Activated CD8-positive, alpha-beta memory T cell treated with anti-CD3 and anti-CD28 coated beads for 4 hours (primary cell): ENCODE measurements around the gene CCDC174.
"Not testable (repeated sequence)": the region's sequence is repeated elsewhere in the genome, so short reads cannot be mapped to it uniquely, and the experiment has no call there.

Experiments
- DNase-seq, 2 donors: peaks; one replicate each; pipeline ENCODE4 v3.0.0-alpha.2; 2020; ENCODE audit warnings: low read depth in 2 of 2

Gene CCDC174

DNA sequence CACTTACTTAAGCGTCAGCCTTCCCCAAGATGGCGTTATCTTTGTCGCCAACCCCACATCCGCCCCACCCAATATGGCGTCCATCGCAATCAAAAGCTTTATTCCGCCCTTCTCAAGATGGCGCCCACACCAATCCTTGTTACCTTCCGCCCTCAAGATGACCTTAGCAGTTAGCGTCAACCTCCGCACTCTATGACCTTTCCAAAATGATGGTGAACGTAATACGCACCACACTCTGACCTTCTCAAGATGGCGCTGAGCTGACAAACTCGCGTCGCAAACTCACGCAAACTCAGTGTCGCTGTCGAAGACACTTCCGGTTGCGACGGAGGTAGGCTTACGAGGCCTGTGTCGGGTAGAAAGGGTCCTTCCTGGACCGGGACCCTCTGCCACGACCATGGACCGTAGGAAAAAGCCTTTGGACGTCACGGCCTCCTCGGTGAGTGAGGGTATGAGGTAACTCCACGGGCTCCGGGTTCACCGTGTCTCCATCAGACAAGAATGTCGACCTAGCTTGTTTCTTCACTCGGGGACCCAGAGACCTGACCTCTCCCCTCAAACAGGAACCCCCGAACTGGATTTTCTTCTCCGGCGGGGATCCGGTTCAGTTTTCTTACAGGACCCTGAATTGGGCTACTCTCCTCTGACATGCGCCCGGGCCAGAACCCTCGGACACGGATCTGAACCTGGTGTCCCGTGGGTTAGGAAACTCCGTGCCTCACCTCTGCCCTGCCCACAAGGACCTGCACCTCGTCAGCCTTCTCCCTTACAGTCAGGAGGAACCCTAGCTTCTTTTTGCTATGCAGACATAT lies at the start of gene CCDC174:
Gene CCDC174 (plus strand): TSS at position 323 of the 812 bp plus-strand sequence. CDS start 75 bp downstream, at position 398.
- DNase-seq: peak; percentile 92 to 94

DNA sequence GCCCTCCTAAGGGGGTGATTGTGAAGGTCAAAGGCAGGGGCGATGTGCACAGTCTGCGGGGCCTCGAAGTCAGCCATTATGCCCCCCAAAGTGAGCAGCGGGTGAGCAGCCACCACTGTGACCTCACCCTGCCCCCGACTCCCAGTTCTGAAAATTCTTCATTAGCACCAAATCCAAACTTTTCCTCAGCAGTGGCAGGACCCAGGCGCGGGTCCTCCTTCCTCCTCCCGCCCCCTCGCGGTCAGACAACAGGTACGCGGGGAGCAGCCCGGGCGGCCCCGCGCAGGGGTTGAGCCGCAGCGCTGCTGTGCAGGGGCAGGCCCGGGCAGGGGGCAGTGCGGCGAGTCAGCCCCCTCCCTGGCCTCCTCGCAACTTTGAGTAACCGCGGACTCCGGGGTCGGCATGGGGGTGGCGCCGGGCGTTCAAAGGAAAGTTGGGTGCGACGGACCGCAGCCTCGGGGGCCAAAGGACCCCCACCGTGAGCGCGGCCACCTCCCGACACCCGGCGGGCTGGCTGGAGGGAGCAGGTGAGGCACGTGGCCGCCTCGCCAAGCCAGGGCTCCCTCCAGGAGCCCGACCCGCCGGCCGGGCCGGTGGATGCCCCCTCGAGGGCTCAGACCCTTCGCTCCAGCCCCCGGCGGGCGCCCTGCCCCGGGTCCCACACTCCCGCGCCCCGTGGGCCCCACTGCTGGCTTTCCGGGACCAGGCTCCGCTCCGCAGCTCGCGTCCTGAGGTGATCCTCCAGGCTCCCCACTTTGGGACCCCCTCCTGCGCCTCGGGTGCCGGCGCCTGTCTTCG lies 49.4 kb upstream of the CCDC174 start:
- DNase-seq: no peak

DNA sequence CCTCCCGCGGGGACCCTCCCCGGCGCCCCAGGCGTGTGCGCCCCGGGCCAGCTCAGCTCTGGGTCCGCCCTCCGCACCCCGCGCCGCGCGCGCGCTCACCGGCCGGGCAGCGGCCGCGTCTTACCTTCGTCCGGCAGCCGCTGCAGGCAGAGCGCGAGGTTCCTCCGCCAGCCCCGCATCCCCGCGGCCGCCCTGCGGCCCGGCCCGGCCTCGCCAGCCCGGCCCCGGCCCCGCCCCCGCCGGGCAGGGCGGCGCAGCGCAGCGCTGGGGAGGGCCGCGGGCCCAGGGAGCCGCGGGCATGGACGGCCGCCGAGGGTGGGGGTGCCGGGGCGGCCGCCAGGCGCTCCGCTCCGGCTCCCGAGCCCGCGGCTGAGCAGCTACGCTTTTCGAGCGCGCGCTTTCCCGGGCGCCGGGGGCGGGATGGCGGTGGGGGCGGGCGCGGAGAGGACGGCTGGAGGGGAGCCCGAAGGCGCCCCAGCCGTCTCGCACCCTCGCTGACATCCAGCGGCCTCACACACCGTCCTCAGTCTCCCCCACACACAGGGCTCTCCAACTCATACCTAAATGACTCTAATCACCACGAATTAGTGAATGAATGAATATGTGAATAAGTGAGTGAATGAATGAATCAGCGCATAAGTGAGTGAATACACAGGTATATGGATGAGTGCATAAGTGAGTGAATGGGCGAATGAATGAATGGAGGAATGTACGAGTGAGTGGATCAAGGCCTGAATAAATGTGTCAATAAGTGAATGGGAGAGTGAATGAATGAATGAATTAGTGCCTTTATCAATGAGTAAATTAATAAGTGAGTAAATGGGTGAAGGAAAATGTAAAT lies 48.5 kb upstream of the CCDC174 start:
- DNase-seq: no peak

DNA sequence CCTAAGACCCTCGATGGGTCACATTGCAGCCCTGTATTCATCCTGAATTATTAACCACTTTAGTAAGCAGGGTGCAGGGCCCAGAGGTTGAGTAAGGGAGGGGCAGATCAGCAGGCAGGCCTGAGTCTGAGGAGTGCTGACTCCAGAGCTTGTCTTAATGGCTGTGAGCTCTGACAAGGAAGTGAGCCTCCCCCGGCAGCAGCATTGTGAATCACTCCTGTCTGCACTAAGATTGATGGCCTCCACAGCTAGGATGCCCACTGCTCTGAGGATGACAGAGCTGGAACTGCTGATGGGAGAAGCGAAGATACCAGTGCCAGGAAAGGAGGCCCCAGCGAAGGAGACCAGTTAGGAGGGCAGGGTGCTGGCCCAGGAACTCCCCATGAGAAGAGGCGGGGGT lies 46.5 kb upstream of the CCDC174 start:
- DNase-seq: no peak

DNA sequence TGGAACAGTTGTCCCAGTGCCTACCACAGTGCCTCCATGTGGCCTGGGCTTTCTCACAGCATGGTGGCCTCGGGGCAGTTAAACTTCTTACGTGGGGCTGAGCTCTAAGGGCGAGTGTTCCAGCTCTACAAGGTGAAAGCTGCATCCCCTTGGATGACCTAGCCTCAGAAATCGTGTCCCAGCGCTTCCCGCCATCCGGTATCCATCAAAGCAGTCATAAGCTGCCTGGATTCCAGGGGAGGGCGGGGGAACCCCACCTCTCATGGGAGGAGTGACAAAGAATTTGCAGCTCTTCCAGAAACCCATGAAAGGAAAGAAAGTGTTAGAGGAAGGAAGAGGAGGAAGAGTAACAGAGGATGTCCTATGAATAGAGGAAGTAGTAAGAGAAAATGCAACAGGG lies 45.8 kb upstream of the CCDC174 start:
- DNase-seq: no peak

DNA sequence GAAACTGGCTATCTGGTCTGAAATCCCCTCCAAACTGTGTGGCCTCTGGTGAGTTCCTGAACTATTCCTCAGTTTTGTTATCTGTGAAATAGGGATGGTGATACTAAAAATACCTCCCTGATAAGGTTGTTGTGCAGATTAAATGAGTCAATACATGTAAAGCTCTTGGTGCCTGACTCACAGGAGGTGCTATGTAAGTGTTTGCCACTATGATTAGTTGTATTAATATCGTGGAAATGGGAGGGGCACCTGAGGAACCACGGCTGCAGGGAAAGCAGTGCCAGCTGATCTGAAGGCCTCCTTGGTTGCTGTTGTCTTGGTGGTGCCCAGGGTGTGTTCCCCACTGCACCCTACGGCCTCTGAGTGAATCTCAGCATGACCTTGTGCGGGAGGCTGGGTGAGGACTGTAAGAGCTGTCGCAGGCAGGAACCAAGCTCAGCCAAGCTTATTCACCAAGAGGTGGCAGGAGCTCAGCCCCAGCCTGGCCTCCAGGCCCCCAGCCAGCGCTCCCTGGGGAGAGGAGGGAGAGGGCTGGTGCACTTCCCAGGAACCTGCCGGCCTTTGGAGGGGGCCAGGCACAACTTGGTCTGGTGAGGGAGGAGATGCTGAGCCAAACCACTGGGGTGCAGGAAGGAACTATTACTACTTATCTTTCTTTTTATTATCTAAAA lies 44.8 kb upstream of the CCDC174 start:
- no peak for DNase-seq

DNA sequence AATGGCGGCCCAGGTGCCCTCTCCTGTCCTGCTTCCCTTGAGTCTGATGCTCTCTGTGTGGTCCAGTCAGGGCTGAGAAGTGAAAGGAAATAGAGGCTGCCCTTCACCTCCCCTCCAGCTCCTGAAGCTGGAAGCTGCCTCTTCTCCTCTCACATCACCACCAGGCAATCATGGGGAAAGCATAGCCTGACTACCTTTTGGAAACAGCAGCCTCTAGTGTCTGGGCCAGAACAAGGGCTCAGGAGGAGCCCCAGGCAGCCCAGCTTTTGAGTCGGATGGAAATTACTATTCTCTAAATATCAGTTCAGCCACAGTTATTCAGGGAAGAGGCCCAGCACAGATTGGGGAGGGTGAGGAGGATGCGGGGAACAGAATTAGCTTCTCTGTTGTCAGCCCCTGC lies 43.3 kb upstream of the CCDC174 start:
- DNase-seq: no peak

DNA sequence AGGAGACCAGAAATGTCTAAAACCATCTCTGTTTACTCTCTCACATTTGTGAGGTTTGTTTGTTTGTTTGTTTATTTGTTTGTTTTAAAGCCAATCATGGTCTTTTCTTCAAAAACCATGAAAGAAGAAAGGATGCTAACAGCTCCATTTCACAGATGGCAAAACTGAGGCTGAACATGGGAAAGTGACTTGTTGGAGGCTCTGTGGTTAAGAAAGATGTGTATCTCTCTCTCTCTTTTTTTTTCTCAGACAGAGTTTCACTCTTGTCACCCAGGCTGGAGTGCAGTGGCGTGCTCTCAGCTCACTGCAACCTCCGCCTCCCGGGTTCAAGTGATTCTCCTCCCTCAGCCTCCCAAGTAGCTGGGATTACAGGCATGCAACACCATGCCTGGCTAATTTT lies 42.5 kb upstream of the CCDC174 start:
- not testable (repeated sequence) for DNase-seq

DNA sequence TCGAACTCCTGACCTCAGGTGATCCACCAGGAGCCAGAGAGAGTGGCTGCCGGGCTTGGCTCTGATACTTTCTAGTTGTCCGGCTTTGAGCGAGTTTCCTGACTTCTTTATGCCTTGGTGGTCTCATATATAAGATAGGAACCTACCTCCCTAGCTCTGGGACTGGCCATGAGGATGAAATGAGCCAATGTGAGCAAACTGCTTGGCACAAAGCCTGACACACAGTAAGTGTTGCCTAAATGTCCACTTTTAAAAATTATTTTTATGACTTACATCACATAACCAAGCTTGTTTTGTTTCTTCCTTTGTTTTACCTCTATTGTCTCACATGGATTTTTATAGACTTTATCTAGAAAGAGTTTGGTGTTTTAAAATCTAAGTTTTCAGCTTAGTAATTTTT lies 42.1 kb upstream of the CCDC174 start:
- no peak for DNase-seq

DNA sequence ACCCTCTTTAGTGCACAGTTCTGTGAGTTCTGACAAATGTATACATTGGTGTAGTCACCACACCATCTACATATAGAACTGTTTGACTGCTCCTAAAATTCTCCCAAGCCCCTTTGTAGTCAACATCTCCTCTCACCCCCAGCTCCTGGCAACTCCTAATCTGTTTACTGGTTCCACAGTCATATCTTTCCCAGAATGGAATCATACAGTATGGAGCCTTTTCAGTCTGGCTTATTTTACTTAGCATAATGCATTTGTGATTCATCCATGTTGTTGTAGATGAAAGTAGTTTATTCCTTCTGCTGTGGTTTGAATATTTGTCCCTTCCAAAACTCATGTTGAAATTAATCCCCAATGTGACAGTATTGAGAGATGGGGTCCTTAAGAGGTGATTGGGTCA lies 41.6 kb upstream of the CCDC174 start:
- DNase-seq: no peak

DNA sequence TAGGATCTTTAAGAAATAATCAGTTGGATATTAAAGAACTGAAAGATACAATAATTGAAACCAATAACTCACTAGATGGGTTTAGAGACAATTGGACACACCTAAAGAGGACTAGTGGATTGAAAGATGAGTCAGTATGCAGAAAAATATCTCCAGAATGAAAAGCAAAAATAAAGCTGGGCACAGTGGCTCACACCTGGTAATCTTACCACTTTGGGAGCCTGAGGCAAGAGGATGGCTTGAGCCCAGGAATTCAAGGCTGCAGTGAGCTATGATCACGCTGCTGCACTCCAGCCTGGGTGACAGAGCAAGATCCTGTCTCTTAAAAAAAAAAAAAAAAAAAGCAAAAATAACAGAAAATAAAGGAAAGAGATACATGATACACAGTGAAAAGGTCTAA lies 37.4 kb upstream of the CCDC174 start:
- no peak for DNase-seq

DNA sequence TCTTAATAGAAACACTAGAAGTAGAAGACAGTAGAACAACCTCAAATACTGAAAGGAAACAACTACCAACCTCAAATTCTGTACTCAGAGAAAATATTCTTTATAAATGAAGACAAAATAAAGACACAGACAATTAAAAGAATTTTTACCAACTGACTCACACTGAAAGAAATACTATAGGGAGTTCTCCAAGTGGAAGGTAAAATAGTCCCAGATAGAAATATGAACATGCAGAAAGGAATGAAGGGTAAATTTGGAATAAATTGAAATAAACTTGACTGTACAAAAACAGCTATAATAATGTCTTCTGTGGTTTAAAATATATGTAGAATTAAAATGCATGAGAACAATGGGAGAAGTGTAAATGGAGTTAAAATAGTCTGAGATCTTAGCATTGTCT lies 36.7 kb upstream of the CCDC174 start:
- DNase-seq: no peak

DNA sequence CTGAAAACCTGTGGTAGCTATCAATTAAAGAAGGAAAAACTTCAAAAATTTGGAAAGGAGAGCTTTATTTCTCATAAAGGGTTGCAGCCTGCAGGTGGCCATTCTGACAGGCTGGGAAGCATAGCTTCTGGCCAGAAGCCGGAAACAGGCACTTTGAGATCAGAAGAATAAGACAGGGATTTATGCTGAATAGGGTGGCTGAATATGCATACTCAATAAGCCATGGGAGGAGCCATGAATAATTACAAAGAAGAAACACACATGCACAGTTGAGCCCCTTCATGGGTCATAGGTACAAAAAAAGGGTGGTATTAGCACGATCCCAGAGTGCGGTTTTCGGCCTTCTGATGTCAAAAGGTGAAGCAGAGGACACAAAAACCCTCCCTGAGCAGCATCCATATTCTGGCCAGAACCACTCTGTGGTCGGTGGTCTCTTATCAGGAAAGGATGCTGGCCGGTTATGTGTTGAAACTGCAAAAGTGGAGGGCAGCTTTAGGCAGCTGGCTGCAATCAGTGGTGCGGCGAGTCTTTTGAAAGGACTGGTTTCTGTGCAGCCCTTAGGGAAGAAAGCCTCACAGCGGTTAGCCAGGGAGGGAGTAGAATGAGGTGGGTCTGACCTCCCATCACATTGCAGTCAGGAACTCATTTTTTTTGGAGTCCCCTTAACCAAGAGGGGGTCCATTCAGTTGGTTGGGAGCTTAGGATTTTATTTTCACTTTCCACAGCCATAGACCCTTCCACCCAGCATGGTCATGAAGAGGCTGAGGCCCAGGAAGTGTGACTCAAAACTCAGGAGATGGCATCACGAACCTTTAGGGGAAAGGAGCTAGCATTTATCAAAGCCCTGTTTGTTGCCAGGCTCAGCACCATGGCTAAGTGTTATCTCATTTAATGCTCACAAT lies 34.7 kb upstream of the CCDC174 start:
- DNase-seq: no peak

DNA sequence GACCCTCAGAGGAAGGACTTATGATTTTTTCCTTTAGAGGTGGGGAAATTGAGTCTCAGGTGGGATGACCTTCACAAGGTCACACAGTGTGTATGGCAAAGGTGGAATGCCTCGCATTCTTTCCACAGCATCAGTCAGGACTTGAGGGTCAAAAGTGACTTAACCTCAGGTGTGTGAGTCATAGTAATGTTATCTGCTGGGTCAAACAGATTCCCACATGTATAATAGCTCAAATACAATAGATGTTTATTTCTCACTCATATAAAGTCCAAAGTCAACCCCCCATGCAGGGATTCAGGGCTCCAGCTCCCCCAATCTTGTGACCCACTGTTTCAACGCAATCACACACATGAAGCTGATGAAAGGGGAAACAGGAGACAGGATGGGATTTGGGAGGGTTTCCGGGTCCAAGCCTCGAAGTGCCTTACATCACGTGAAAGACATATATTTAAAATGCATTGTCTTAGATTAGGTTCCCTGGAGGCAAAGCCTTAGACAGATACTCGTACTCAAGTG lies 34.0 kb upstream of the CCDC174 start:
- no peak for DNase-seq

DNA sequence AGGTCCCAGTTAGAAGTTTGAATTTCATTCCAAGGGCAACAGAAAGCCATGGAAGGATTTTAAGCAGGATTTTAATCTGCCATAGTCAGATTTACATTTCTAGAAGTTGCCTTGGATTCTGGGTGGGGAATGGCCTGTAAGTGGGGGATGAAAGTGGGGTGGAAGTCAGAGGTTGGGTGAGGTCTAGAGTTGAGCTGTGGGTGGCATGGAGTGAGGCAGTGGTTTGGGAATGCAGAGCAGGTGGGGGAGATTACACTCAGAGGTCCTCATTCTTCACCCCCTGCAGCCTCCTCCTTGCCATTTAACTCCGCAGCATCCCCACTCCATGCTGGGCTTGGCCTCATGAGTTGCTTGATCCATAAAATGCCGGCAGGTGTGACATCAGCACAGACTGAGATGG lies 32.0 kb upstream of the CCDC174 start:
- no peak for DNase-seq

DNA sequence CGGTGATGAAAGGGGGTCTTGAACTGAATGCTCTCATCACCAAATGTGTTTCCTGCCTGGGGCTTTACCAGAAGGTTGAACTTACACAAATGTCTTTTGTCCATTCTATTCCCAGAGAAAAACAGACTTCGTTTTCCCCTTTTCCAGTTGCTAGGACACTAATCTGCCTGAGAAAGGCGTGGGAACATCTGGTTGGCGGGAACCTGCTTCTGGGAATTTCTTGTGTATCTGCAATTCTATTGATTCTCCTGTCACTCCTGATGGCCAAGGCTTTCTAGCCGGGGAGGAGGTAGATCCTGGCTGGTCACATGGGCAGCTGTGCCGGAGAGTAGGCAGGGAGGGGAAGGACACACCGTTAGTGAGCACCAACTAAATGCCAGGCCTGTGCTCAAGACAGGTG lies 31.1 kb upstream of the CCDC174 start:
- no peak for DNase-seq

DNA sequence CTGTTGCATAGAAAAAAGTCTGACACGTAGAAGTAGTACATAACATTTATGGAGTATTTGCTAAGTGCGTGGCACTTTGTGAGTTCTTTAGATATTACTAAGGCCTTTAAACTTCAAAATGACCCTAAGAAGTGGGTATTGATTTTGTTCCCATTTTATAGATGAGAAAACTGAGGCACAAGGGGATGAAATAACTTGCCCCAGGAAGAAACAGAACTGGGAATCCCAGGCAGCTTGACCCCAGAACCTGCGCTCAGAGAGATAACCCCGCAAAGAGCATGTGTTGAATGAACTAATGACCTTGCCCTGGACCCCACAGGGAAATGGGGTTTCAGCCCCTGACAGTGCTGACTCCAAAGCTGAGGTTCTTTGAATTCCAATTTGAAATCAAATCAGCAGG lies 30.5 kb upstream of the CCDC174 start:
- no peak for DNase-seq

DNA sequence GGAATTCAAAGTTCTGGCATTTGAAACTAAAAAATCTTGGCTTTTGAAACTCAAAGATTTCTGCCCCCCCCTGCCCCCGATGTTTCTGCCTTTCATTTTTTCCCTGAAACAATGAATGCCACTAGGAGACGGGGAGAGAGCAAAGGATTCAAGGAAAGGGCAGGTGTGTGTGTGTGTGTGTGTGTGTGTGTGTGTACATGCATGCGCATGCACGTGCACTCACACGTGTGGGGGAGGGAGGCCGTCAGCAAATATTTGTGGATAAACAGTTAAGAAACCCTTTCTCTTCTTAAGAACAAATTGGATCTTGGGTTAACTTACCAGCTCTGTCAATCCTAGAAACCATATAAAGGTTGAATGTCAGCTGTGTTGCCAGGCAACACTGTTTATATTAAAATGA lies 29.2 kb upstream of the CCDC174 start:
- no peak for DNase-seq

DNA sequence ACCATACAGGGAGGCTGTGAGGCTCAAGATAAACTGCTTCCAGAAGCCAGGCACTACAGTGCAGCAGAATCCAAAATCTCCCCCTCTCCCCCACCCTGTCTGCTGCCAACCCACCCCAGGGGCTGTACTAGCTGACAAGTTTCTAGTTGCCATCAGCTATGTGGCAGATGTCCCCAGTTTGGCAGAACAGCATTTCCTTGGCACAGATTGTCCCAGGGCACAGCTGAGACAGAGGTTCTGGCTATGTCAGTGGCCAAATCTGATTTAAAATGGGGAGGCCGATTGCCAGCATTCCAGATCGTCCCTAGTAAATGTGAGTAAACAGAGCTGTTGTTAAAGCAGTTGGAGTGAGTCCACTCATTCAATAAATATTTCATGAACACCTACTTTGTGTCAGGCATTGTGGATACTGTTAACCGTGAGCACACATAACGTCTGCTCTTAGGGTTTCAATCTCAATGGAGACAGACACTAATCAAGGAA lies 28.0 kb upstream of the CCDC174 start:
- no peak for DNase-seq

DNA sequence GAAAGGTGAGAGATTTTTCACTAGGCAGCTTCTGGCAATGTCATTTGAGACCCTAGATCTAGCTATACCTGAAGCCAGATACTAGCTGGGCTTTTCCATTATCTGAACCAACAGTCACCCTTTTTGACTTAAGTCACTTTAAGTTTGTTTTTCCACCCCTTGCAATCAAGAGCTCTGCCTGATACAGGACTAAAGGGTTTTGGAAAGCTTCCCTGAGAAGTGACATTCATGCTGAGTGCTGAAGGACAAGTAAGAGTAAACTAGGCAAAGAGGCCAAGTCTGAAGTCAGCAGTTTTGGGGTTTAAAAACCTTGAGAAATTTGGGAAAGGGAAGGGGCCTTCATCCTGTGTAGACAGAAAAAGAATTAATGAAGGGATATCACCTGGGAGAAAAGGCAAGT lies 27.1 kb upstream of the CCDC174 start:
- no peak for DNase-seq
